SW480 (cell line): ENCODE data around the gene EDA.

Source experiments
- DNase-seq: peaks from one replicate; pipeline ENCODE4 v3.0.0-alpha.2; 2016; ENCODE audit warnings: low spot score

The EDA gene

GRCh38 chrX:70026851-70027200, 410.9 kb downstream of the EDA start:
- no peak for DNase-seq

GRCh38 chrX:70029863-70030262, 413.9 kb downstream of the EDA start:
- DNase-seq = no peak

DNA sequence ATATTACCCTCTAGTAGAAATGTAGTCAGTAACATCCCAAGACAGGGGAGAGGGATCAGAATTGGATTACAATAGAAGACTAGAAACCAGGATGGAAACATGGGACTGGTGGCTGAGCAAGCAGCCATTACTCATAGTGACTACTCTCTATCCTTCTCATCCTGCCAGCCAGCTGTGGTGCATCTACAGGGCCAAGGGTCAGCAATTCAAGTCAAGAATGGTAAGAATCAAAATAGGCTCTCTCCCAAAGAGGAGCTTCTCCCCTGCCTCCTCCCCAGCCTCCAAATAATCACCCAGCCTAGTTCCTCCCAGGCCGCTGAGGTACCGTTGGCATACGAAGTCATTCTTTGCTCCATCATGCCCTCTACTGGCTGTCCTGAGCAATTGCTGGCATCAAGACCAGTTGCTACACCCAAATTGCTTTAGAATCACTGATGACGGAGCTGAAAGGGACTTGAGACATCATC, 414.4 kb downstream of the EDA start:
- peak; percentile 44 for DNase-seq

- DNase-seq = no peak
Measured at GRCh38 chrX:70032792-70033191, 416.9 kb downstream of the EDA start.

DNA sequence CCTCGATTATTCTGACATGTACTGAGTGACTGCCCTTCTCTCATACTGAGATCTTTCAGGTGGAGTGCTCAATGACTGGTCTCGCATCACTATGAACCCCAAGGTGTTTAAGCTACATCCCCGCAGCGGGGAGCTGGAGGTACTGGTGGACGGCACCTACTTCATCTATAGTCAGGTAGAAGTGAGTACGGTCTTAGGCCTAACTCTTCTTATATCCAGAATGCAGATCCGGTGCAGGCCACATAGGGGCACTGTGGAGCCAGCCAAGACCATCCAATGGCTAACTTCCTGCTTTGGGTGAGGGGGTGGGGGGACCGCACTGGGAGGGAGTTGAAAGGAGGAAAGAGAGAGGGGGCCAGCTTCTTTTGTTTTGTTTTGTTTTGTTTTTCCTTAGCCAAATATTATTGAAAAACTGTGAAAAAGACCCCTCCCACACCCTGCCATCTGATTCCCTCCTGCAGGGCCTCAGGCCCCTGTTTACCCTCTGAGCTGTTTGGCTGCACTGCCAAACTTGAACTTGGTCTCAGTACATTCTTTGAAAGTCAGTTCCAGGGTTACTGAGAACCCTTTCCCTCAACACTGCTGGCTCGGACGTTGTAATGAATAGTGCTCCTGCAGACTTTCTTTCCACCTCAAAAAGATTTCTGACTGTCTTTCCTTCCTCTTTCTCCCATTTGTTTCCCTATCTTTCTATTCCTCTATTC, 417.6 kb downstream of the EDA start:
- DNase-seq = no peak

DNA sequence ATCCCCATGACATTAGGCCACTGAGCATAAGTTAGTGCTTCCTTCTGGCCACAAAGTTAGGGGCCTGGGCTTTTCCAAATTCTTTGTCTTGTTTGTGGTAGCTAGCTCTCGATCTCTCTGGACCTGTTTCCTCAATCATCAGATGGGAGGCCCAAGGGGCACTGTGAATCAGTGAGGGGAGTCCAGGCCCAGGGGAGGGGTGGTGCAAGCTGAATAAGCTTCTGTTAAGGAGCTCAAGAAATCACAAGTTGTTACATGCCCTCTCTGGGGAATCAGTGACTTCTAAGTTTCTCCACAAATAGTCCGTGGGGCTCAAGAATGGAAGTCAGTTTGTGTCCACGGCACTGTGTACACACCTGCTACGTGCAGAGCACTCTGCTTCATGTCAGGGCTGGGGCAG, 418.7 kb downstream of the EDA start:
- DNase-seq = no peak

GRCh38 chrX:70038515-70038914, 422.6 kb downstream of the EDA start:
- DNase-seq = no peak

- DNase-seq = no peak
Measured at GRCh38 chrX:70038951-70039350, 423.0 kb downstream of the EDA start.

- DNase-seq = no peak
Measured at GRCh38 chrX:70039758-70040157, 423.8 kb downstream of the EDA start.

GRCh38 chrX:70041993-70042392, 426.1 kb downstream of the EDA start:
- no peak for DNase-seq

- no peak for DNase-seq
Measured at GRCh38 chrX:70042399-70043371, 426.8 kb downstream of the EDA start.

DNA sequence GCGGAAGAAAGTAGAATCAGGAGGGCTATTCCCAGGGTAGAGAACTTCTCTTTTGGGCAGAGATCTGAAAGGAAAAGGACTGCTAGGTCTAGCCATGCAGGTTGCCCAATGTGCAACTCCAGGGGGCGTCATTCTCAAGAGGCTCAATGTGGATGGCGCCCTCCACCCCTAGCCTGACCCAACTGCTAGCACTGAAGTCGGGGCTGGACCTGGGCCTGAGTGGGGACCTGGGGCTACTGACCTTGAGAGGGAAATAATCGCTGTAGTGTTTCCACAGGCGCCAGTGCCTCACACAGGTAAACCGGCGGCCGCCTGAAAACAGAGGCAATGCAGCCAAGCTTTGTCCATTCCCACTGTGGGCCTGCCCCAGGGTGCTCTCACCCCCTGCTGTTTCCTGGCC, 427.8 kb downstream of the EDA start:
- DNase-seq = no peak

DNA sequence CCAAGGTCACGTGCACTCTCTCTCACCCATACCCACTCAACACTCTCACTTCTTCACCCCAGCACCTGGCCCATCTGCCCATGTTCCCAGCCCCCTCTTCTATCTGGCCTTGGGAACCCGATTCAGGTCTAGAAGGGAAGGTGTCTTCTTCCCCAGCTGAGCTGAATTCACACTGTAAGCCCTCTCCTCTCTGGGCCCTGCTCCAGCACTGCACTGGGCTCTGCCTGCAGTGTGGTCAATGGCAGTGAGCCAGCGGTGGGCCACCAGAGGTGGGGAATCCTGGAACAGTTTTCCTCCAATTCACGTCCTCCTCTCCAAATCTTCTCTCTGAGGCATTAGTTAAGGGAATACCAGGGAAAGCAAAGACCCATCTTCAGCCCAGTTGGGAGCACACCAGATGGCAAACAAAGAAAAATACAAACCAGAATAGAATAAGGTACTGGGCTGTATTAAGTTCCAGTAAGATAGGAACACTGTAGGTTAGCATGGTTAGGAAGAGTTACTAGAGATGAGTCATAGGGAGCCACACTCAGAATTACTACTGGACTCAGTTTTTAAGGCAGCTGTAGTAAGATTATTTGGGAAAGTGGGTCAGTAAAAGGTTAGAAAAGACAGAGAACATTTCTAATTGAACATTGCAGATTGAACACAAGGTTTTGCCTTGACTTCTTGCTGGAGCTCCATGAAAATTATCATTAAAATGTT, 428.8 kb downstream of the EDA start:
- peak; percentile 5 for DNase-seq

DNA sequence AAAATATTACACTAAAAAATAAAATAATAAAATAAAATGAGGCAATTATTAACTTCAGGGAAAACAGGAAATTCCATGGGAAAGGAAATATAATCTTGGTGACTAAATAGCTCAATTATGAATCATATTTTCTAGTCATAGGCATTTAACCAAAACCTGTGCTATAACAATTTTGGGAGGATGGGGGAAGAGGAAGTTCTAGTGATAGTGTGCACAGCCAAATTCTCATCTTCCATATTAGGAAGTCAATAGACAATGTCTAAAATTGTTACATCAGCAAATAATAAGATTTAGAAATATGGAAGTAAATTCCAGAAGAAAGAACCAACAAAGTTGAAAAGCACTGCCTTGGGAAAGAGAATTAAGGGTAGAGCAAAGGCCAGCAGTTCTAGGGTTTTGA, 431.1 kb downstream of the EDA start:
- no peak for DNase-seq

DNA sequence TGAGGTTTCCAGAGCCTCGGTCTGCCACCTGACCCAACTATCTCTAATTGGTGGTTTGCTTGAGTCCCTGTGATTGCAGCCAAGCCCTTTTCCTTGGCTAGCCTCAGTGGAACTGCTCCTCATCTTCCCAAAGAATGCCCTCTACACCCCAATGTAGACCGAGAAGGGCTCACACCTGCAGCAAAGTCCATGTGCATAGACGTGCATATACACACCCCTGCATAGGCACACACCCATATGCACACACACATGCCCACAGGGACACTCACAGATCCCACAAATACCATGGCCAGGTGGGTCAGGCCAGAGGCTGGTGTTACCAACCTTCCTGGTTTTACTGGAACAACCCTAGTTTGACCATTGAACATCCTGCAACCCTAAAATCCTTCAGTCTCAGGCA, 433.5 kb downstream of the EDA start:
- no peak for DNase-seq

DNA sequence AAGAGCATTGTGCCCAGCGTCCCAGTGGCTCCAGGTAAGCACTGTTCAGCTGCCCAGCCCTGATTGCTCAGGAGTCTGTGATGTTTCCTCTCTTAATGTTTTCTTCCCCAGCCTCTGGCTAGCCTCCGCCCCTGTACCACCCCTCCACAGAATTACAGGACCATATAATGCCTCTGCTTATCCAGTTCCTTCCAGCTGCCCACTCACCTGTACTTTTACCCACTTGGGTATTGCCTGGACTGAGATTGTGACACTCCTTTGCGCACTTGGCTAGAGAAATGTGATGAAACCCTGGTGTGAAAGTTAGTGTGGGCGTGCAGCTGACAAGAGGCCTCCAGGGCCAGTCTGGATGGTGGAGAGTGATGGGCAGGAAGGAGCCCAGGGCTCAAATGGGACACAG, 434.0 kb downstream of the EDA start, which contains the start of gene AWAT2:
Gene AWAT2 (minus strand): TSS at position 14 of the 400 bp plus-strand sequence. CDS start 6 bp downstream, at position 8.
- no peak for DNase-seq

GRCh38 chrX:70052895-70053615, 437.1 kb downstream of the EDA start:
- DNase-seq = no peak

- DNase-seq = no peak
Measured at GRCh38 chrX:70054391-70054790, 438.5 kb downstream of the EDA start.

- no peak for DNase-seq
Measured at GRCh38 chrX:70062076-70062475, 446.2 kb downstream of the EDA start, which contains the start of gene OTUD6A. TSS of gene OTUD6A (plus strand) at chrX:70062457. CDS start at chrX:70062525, 68 bp downstream.

DNA sequence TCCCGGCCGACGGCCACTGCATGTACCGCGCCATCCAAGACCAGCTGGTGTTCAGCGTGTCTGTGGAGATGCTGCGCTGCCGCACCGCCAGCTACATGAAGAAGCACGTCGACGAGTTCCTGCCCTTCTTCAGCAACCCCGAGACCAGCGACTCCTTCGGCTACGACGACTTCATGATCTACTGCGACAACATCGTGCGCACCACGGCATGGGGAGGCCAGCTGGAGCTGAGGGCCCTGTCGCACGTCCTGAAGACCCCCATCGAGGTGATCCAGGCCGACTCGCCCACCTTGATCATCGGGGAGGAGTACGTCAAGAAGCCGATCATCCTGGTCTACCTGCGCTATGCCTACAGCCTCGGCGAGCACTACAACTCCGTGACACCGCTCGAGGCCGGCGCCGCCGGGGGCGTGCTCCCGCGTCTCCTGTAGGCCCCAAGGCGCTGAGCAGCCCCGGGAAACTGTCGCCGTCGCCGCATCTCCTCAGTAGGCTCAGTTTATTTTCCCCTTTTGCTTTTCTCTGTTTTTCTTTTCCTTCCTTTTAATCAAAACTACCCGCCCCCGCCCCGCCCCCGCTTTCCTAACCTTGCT, 447.1 kb downstream of the EDA start:
- no peak for DNase-seq

GRCh38 chrX:70066646-70067045, 450.7 kb downstream of the EDA start:
- no peak for DNase-seq
